NAMALWA (cell line): ENCODE measurements around the gene SDHC.
"Not testable (repeated sequence)": the region's sequence is repeated elsewhere in the genome, so short reads cannot be mapped to it uniquely, and the experiment has no call there.

Experiments used
- DNase-seq: peaks from one replicate; pipeline ENCODE4 v3.0.0-alpha.2; 2015; ENCODE audit warnings: low spot score

SDHC gene

DNA sequence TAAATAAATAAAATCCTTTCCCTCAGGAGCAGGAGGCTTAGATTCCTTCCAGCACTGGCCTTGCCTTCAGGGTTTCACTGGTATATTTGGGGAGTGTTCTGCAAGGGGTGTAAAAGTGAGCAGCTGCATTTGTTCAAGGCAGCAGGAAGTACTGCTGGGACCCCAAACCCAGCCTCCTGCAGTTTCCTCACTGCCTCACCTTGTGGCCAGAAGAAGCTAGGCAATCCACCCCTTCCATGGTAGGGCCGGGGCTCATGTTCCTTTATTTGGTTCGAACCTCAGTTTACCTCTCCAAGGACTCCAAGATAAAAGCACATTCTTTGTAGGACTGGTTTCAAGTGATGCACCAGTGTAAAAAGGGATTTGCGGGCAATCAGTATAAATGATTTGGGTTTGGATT is 74.5 kb downstream of the SDHC start:
- DNase-seq: peak; percentile 49

DNA sequence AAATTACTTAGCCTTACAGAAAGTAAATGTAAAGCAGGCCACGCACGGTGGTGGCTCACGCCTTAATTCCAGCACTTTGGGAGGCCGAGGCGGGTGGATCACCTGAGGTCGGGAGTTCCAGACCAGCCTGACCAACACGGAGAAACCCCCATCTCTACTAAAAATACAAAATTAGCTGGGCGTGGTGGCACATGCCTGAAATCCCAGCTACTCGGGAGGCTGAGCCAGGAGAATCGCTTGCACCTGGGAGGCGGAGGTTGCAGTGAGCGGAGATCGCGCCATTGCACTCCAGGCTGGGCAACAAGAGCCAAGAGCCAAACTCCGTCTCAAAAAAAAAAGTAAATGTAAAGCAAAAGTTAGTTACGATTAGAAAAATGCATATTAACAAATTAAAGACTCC is 75.0 kb downstream of the SDHC start:
- not testable (repeated sequence) for DNase-seq

DNA sequence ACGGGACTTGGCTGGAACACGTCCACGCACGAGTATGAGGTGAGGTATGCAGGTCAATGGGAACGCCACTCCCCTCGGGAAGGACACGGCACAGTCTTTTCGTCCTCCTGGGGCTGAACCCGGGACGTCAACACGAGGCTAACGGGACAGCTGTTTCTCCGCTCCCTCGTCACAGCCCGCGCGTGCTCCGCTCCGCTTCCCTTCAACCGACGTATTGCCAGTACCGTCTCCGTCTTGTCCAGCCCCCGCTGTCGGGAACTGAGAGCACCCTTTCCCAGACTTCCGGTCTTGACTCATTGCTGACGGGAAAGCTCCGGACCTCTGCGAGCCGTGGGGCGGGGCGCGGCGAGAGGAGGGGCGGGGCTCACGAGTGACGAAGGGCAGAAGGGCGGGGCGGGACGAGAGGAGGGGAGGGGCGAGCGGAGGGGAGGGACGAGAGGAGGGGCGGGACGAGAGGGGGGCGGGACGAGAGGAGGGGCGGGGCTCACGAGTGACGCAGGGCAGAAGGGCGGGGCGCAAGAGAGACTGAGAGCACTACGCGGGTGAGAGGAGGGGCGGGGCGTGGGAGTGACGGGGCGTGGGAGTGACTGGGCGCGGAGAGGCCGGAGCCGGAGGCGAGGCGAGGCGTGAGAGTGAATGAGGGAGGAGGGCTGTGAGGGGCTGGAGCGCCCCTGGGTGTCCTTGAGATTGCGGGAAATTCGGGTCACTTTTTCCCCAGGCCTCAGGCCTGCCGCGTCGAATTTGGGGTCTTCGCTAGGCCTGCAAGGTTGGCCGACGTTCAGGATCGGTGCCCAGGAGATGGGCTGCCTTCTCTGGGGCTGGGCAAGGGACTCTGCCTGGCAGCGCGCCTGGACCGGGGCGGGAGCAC is 75.7 kb downstream of the SDHC start:
- DNase-seq: peak; percentile 94

DNA sequence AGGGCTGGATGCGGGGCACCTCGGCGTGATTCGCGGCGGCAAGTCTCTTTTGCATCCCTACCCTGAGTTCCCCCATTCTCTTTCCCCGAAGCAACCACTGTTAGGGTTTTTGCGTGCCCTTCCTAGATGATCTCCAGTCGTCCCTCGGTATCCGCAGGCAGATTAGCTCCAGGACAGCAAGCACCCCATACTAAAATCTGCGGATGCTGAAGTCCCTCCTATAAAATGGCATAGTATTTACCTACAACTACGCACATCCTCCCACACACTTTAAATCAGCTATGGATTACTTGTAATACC is 76.3 kb downstream of the SDHC start:
- no peak for DNase-seq

DNA sequence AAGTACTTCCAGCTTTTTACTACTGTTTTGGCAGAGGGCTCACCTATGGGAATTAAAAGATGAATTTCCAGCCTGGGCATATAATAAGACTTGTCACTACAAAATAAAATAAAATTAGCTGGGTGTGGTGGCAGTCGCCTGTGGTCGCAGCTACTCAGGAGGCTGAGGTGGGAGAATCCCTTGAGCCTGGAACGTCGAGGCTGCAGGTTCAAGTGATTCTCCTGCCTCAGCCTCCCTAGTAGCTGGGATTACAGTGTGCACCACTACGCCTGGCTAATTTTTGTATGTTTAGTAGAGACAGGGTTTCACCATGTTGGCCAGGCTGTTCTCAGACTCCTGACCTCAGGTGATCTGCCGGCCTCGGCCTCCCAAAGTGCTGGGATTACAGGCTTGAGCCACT is 77.0 kb downstream of the SDHC start:
- DNase-seq: not testable (repeated sequence)

DNA sequence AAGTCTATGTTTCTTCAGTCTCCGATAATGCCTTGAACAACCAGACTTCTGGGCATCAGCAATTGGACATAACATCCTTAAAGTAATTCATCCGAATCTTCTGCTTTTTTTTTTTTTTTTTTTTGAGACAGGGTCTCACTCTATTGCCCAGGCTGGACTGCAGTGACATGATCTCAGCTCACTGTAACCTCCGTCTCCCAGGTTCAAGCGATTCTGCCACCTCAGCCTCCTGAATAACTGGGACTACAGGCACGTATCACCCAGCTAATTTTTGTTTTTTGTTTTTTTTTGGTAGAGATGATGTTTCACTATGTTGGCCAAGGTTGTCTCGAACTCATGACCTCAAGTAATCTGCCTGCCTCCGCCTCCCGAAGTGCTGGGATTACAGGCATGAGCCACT is 77.4 kb downstream of the SDHC start:
- DNase-seq: no peak

DNA sequence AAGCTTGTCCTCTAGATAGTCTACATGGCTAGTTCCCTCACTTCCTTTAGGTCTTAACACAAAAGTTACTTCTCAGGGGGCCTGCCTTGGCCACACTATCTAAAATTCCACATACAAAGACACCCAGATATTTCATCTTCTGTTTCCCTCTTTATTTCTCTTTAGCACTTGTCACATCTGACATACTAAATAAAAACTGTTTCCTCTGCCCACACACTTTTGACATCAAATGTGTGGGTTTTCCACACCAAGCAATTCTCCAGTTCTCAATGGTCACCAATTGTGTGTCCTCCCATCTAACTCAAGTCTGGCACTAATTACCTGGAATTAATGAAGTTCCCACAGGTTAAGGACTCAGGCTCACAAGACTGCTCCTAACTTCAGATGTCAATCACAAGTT is 79.0 kb downstream of the SDHC start:
- DNase-seq: no peak

DNA sequence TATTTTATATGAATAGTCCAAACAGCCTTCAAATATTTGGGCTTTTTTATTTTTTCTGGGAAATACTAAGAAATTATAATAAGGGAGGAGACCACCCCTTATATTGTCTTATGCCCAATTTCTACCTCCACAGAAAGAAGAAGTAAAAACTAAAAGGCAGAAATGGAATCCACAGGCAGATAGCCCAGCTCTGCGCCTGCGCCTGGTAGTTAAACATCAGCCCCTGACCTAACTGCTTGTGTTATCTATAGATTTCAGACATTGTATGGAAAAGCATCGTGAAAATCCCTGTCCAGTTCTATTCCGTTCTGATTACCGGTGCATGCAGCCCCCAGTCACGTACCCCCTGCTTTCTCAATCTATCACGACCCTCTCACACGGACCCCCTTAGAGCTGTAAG is 82.9 kb downstream of the SDHC start:
- DNase-seq: not testable (repeated sequence)

DNA sequence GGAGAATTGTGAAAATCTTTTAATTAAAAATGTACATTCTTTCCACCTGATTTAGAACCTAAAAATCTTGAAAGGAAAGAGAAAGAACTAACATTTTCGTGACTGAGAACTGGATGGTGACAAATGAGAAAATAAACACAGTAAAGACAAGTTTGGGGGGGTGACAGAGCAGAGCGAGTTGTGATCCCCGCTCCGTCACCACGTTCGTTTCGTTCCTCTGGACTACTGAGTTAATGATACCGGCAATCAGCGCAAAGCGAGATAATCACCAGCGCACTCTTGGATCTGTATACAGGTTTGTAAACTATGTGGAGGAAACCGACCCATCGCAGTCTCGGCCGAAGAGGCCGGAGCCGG is 84.7 kb downstream of the SDHC start:
- no peak for DNase-seq

DNA sequence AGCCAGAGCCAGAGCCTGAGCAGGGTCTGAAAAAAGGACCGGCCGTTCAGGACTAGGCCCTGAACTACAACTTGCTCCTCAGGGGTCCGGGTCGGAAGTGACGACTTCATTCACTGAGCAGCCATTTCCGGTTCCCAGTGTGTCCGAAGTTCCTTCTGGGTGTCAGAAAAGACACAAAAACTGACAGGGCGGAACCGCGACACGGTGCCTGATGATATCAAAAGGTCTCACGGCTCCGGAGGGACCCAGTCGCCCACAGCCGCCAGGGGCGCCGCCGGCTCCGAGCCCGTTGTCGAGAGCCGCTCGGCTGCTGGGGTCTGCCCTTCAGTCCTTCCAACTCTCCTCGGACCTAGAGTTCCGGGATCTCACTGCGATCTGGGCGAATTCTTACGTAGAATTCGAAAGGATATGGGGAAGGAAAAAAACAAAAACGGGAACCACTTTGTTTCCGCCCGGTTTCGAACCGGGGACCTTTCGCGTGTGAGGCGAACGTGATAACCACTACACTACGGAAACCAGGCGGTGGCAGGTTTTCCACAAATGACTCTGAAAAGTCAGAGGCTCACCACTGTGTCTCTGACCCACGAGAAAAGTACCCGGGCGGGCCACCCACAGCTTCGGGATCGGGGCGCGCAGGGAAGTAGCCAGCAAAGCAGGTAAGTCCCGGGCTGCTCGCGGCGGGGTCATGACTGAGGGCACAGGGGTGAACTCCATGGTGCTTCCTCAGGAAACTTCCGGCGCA is 85.2 kb downstream of the SDHC start:
- peak; percentile 99 for DNase-seq

DNA sequence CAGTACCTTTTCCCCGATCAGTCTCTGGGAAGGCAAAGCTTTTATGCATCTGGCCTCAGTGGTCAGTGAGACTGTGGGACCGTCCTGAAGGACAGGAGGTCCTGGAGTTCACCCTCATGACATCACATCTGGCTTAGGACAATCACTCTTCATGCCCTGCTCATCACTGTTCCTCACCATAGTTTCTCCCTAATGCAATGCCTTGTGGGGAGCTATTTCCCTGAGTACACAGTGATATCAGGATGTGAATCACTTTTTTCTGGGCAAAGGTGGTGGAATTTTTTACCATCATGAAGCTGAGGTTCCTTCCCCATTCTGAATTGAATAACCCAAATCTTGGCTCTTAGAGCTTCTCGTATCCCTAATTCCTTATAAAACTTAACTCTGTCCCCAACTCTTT is 88.3 kb downstream of the SDHC start:
- no peak for DNase-seq

DNA sequence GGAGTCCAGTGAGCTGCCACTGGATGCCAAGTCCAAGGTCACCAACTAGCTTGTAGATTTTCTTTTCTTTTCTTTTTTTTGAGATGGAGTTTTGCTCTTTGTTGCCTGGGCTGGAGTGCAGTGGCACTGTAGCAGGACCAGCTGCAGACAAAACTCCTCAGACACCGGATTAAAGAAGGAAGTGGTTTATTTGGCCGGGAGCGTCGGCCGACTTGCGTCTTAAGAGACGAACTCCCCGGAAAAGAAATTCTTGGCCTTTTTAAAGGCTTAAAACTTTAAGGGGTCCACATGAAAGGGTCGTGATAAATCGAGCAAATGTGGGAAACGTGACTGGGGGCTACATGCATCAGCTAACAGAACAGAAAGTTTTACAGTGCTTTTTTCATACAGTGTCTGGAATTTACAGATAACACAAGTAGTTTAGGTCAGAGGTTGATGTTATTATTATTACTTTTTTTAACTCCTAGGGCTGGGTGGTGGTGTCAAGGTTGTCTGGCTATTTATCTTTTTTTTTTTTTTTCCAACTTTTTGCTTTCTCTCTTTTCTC is 89.9 kb downstream of the SDHC start:
- DNase-seq: no peak

DNA sequence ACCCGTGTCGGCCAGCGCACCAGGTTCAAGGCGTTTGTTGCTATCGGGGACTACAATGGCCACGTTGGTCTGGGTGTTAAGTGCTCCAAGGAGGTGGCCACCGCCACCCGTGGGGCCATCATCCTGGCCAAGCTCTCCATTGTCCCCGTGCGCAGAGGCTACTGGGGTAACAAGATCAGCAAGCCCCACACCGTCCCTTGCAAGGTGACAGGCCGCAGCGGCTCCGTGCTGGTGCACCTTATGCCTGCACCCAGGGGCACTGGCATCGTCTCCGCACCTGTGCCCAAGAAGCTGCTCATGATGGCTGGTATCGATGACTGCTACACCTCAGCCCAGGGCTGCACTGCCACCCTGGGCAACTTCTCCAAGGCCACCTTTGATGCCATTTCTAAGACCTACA is 92.4 kb downstream of the SDHC start:
- DNase-seq: not testable (repeated sequence)

DNA sequence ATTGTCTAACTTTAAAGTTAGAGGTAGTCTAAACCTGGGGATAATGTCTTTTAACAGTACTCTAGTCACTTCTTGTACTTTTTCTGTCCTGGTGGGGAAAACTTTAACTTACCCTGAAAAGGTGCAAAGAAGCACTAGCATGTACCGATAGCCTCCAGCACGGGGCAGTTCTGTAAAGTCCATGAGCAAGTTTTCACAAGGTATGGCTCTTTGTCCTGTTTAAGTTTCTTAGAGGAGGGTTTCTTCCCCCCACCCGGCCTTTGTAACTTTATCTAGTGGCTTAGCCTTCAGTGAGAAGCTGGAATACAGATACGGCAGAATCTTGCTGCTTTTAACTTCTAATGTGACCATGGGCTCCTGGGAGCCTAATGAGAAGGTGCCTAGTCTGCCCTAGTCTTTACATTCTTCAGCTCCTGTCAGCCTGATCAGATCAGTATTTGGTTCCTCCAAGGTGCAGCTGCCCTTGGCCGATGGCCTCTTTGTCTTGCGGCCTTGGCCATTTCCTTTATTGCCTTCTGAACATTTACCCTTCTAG is 93.3 kb downstream of the SDHC start:
- no peak for DNase-seq

DNA sequence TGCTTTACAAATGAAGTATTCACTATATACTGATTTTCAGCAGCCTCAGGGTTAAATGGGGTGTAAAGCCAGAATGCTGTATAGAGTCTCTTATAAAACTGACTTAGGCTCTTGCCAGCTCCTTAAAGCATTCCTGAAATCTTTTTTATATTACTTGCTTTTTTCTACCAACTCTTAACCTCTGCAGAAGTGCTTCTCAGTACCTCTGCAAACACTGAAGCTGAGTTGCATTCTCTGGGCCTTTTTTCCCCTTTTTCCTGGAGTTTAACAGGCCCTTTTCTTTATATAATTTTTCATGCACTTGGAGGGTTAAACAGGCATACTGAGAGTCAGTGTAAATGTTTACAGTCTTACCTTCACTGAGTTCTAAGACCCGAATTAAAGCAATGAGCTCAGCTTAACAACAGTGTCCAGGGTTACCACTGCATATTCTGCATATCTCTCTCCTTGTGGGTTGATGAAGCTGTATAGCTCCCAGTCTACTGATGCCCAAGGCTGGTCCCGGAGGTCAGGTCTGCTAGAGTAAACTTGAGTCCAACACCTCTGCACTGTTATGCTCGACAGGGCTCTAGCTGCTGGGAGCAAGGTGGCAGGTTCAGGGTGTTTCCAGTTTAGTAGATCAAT is 94.4 kb downstream of the SDHC start:
- DNase-seq: no peak

DNA sequence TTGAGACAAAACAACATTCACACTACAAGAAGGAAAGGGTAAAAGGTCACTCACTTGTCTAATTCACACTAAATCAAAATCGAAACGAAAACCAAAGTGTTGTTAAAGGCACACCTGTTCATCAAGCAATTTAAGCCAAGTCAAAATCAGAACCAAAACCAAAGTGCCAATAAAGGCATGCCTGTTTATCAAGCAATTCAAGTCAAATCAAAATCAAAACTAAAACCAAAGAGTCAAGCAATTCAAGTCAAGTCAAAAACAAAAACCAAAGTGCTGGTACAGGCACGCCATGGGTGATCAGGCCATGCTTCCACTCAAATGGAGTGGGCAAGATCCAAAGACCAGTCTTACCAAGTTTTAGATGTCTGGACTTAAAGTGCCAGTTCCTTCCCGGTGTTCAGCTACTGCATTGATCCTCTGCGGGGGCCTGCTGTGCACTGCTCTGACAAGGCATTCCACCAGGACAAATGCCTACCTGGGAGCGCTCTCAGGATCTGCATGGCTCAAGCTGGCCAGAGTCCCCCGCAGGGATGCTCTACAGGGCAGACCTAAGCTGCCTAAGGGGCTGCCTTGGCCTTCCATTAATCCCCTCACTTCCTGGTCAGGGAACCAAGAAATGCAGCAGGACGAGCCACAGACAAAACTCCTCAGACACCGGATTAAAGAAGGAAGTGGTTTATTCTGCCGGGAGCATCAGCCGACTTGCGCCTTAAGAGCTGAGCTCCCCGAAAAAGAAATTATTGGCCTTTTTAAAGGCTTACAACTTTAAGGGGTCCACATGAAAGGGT is 95.9 kb downstream of the SDHC start:
- DNase-seq: not testable (repeated sequence)

DNA sequence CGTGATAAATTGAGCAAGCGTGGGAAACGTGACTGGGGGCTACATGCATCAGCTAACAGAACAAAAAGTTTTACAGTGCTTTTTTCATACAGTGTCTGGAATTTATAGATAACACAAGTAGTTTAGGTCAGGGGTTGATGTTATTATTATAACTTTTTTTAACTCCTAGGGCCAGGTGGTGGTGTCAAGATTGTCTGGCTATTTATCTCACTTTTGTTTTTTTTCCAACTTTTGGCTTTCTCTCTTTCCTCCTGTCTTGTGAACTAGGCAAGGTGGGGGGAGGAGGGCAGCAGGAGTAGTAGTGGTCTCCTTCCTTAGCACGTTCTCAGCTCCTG is 96.4 kb downstream of the SDHC start:
- DNase-seq: not testable (repeated sequence)
